ENCODE results near the gene STN1.
"Not testable (repeated sequence)": the region's sequence is repeated elsewhere in the genome, so short reads cannot be mapped to it uniquely, and the experiment has no call there.

STN1 gene

GRCh38 chr10:103847346-103847745, 70.6 kb downstream of the STN1 start:
- Mint-ChIP-seq H3K27me3 (peaks cover 14% of the 10 kb centered on the region), H3K36me3 (no peaks in the 10 kb centered on the region), H3K4me1 (peaks cover 10% of the 10 kb centered on the region), H3K9me3 (no peaks in the 10 kb centered on the region), H3K27ac (no peak overlapping the region), H3K4me3 (no peak overlapping the region)
- DNase-seq (ENCODE audit: low spot score in 2 of 2) (no peak), ATAC-seq (ENCODE audit: low read depth) (no peak)

GRCh38 chr10:103845972-103846371, 72.0 kb downstream of the STN1 start:
- peaks cover 10% of the 10 kb centered on the region for H3K4me1 Mint-ChIP-seq
- H3K9me3 Mint-ChIP-seq = no peaks in the 10 kb centered on the region
- DNase-seq (ENCODE audit: low spot score in 2 of 2) = peak in 1 of 2 donors; percentile 36
- peak; percentile 98 for ATAC-seq (ENCODE audit: low read depth)
- H3K36me3 Mint-ChIP-seq = no peaks in the 10 kb centered on the region
- peak overlapping the region; percentile 15 for H3K27ac Mint-ChIP-seq
- H3K4me3 Mint-ChIP-seq = peak overlapping the region; percentile 9
- peaks cover 17% of the 10 kb centered on the region for H3K27me3 Mint-ChIP-seq

- H3K4me3 Mint-ChIP-seq; DNase-seq (ENCODE audit: low spot score in 2 of 2); ATAC-seq (ENCODE audit: low read depth): not testable (repeated sequence)
Measured at GRCh38 chr10:103845346-103845745, 72.6 kb downstream of the STN1 start.

GRCh38 chr10:103843854-103844570, 74.0 kb downstream of the STN1 start:
- Mint-ChIP-seq H3K36me3 (no peaks in the 10 kb centered on the region), H3K27ac (no peak overlapping the region), H3K27me3 (peaks cover 9% of the 10 kb centered on the region), H3K4me1 (peaks cover 10% of the 10 kb centered on the region), H3K9me3 (no peaks in the 10 kb centered on the region), H3K4me3 (no peak overlapping the region)
- ATAC-seq (ENCODE audit: low read depth) (no peak), DNase-seq (ENCODE audit: low spot score in 2 of 2) (no peak)

More at GRCh38 chr10:103845346-103845745, 72.6 kb downstream of the STN1 start:
- not testable (repeated sequence) for H3K9me3 Mint-ChIP-seq, H3K36me3 Mint-ChIP-seq, H3K27ac Mint-ChIP-seq
- Mint-ChIP-seq H3K27me3 (peaks cover 13% of the 10 kb centered on the region), H3K4me1 (peaks cover 10% of the 10 kb centered on the region)

GRCh38 chr10:103843045-103843444, 74.9 kb downstream of the STN1 start:
- Mint-ChIP-seq H3K36me3 (no peaks in the 10 kb centered on the region), H3K4me3 (no peak overlapping the region)

GRCh38 chr10:103842605-103843004, 75.4 kb downstream of the STN1 start:
- ATAC-seq (ENCODE audit: low read depth) (no peak), DNase-seq (ENCODE audit: low spot score in 2 of 2) (no peak)
- Mint-ChIP-seq H3K4me3 (no peak overlapping the region), H3K36me3 (no peaks in the 10 kb centered on the region), H3K27ac (no peak overlapping the region), H3K4me1 (peaks cover 10% of the 10 kb centered on the region), H3K27me3 (peaks cover 6% of the 10 kb centered on the region), H3K9me3 (no peaks in the 10 kb centered on the region)

More at GRCh38 chr10:103843045-103843444, 74.9 kb downstream of the STN1 start:
- ATAC-seq (ENCODE audit: low read depth) = no peak
- H3K4me1 Mint-ChIP-seq = peaks cover 10% of the 10 kb centered on the region
- H3K9me3 Mint-ChIP-seq = no peaks in the 10 kb centered on the region
- H3K27ac Mint-ChIP-seq = no peak overlapping the region
- peaks cover 6% of the 10 kb centered on the region for H3K27me3 Mint-ChIP-seq
- DNase-seq (ENCODE audit: low spot score in 2 of 2) = no peak

GRCh38 chr10:103841519-103841918, 76.5 kb downstream of the STN1 start:
- peaks cover 6% of the 10 kb centered on the region for H3K27me3 Mint-ChIP-seq
- H3K4me1 Mint-ChIP-seq = peaks cover 10% of the 10 kb centered on the region
- no peak overlapping the region for H3K4me3 Mint-ChIP-seq
- no peaks in the 10 kb centered on the region for H3K36me3 Mint-ChIP-seq
- ATAC-seq (ENCODE audit: low read depth) (no peak), DNase-seq (ENCODE audit: low spot score in 2 of 2) (no peak)
- H3K9me3 Mint-ChIP-seq = no peaks in the 10 kb centered on the region
- no peak overlapping the region for H3K27ac Mint-ChIP-seq

GRCh38 chr10:103840740-103841070, 77.3 kb downstream of the STN1 start:
- H3K27me3 Mint-ChIP-seq = peaks cover 10% of the 10 kb centered on the region
- H3K4me1 Mint-ChIP-seq = peaks cover 5% of the 10 kb centered on the region
- H3K27ac Mint-ChIP-seq = no peak overlapping the region
- H3K4me3 Mint-ChIP-seq = no peak overlapping the region
- ATAC-seq (ENCODE audit: low read depth) (no peak), DNase-seq (ENCODE audit: low spot score in 2 of 2) (no peak)
- no peaks in the 10 kb centered on the region for H3K36me3 Mint-ChIP-seq
- H3K9me3 Mint-ChIP-seq = no peaks in the 10 kb centered on the region

- no peak overlapping the region for H3K27ac Mint-ChIP-seq
- no peaks in the 10 kb centered on the region for H3K36me3 Mint-ChIP-seq
- ATAC-seq (ENCODE audit: low read depth) (no peak), DNase-seq (ENCODE audit: low spot score in 2 of 2) (no peak)
- H3K4me3 Mint-ChIP-seq = no peak overlapping the region
- no peaks in the 10 kb centered on the region for H3K4me1 Mint-ChIP-seq
- H3K9me3 Mint-ChIP-seq = no peaks in the 10 kb centered on the region
- peaks cover 10% of the 10 kb centered on the region for H3K27me3 Mint-ChIP-seq
Measured at GRCh38 chr10:103839872-103840739, 77.9 kb downstream of the STN1 start.

- H3K9me3 Mint-ChIP-seq = no peaks in the 10 kb centered on the region
- no peak for ATAC-seq (ENCODE audit: low read depth)
- DNase-seq (ENCODE audit: low spot score in 2 of 2) = no peak
- no peaks in the 10 kb centered on the region for H3K36me3 Mint-ChIP-seq
- no peak overlapping the region for H3K4me3 Mint-ChIP-seq
- H3K27me3 Mint-ChIP-seq = peaks cover 10% of the 10 kb centered on the region
- no peak overlapping the region for H3K27ac Mint-ChIP-seq
- H3K4me1 Mint-ChIP-seq = no peaks in the 10 kb centered on the region
Measured at GRCh38 chr10:103839519-103839871, 78.5 kb downstream of the STN1 start.

GRCh38 chr10:103838862-103839518, 79.0 kb downstream of the STN1 start:
- no peak for DNase-seq (ENCODE audit: low spot score in 2 of 2)
- Mint-ChIP-seq H3K9me3 (no peaks in the 10 kb centered on the region), H3K36me3 (no peaks in the 10 kb centered on the region), H3K27me3 (peaks cover 10% of the 10 kb centered on the region), H3K27ac (no peak overlapping the region), H3K4me1 (no peaks in the 10 kb centered on the region), H3K4me3 (no peak overlapping the region)
- no peak for ATAC-seq (ENCODE audit: low read depth)

- H3K4me1 Mint-ChIP-seq = no peaks in the 10 kb centered on the region
- no peaks in the 10 kb centered on the region for H3K9me3 Mint-ChIP-seq
- DNase-seq (ENCODE audit: low spot score in 2 of 2) = no peak
- H3K4me3 Mint-ChIP-seq = no peak overlapping the region
- no peak overlapping the region for H3K27ac Mint-ChIP-seq
- H3K27me3 Mint-ChIP-seq = peaks cover 10% of the 10 kb centered on the region
- H3K36me3 Mint-ChIP-seq = no peaks in the 10 kb centered on the region
- ATAC-seq (ENCODE audit: low read depth) = no peak
Measured at GRCh38 chr10:103838070-103838395, 80.0 kb downstream of the STN1 start.

GRCh38 chr10:103837370-103838069, 80.5 kb downstream of the STN1 start:
- no peaks in the 10 kb centered on the region for H3K36me3 Mint-ChIP-seq
- ATAC-seq (ENCODE audit: low read depth) = no peak

GRCh38 chr10:103836861-103837260, 81.1 kb downstream of the STN1 start:
- no peak for ATAC-seq (ENCODE audit: low read depth)
- no peaks in the 10 kb centered on the region for H3K9me3 Mint-ChIP-seq
- no peak overlapping the region for H3K4me3 Mint-ChIP-seq
- H3K27me3 Mint-ChIP-seq = peaks cover 7% of the 10 kb centered on the region
- no peaks in the 10 kb centered on the region for H3K4me1 Mint-ChIP-seq
- no peak for DNase-seq (ENCODE audit: low spot score in 2 of 2)
- H3K36me3 Mint-ChIP-seq = no peaks in the 10 kb centered on the region
- H3K27ac Mint-ChIP-seq = no peak overlapping the region

More at GRCh38 chr10:103837370-103838069, 80.5 kb downstream of the STN1 start:
- H3K27ac Mint-ChIP-seq = no peak overlapping the region
- no peak overlapping the region for H3K4me3 Mint-ChIP-seq
- peaks cover 9% of the 10 kb centered on the region for H3K27me3 Mint-ChIP-seq
- no peaks in the 10 kb centered on the region for H3K9me3 Mint-ChIP-seq
- H3K4me1 Mint-ChIP-seq = no peaks in the 10 kb centered on the region
- DNase-seq (ENCODE audit: low spot score in 2 of 2) = no peak
